ENCODE results near the gene FCAMR.

Gene FCAMR

DNA sequence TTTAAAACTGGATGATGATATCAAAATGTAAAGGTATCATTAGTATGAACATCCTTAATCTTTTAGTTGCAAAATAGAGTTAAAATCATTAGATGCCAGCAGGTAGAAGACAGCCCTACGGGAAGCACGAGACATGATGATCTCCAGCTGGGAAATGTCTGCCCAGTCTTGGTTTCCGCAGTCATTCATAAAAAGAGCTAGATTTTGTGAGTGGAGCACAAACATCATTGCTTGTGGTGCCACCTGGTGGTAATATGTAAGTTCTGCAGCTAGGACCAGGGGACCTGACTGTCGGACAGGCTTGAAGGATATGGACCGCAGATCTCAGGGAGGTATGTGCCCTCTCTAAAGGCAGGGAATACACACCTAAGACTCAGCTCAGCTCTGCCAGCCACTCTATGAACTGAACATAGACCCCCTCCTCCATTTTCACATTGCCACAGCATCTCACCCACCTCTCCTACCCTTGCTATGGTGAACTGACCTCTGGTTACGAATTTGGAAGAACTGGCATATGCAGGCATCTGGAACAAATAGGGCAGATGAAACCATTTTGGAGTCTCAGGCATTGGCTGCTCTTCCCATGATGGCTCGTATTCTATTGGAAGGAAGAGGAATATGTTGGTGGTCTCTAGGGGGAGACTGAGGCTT, 57.7 kb downstream of the FCAMR start:
- DNase-seq (ENCODE audit: low read depth in 1 of 2, low spot score in 1 of 2): no peak

DNA sequence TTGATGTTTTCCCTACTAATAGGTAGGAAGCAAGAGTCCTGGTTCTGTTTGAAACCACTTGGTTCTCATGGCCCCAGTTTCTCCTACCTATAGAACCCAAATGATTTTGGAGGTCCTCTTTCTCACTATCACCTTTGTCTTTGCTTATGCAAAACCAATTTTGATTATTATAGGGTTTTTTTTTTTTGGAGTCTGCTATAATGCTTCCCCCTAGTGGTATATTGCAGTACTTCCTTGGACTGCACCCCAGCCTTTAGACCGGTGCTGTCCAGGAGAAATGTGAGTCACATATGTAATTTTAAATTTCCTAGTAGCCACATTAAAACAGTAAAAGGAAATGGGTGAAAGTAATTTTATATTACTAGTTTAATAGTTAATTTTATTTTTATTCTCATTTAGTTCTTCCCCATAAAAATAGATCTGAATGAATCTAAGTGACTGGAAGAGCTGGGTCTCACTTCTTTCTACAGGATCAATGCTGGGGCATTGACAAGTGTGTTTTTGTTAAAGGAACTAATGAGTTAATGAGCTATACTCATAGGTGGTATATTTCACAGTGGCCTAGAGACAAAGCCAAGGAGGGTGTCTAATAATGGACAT, 59.1 kb downstream of the FCAMR start:
- DNase-seq (ENCODE audit: low read depth in 1 of 2, low spot score in 1 of 2): no peak

DNA sequence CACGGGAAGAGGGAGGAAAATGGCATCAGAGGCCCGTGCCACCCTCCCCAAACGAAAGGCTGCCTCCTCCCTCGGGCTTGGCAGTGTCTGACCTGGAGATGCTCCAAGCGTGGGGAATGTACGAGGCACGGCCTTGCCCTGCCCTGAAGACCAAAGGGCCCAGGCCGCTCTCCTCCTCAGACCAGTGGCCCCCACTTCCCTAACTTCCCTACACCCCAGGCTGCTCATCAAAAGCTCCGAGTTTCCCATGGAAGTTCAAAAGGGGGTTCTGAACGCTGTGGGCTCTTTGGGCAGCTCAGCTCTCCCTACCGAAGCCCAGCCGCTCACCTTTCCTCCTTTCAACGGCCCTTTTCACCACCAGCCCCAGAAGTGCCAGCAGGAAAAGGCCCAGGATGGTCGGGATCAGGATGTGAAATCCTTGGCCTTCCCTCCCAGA, 60.4 kb downstream of the FCAMR start:
- no peak for DNase-seq (ENCODE audit: low read depth in 1 of 2, low spot score in 1 of 2)

DNA sequence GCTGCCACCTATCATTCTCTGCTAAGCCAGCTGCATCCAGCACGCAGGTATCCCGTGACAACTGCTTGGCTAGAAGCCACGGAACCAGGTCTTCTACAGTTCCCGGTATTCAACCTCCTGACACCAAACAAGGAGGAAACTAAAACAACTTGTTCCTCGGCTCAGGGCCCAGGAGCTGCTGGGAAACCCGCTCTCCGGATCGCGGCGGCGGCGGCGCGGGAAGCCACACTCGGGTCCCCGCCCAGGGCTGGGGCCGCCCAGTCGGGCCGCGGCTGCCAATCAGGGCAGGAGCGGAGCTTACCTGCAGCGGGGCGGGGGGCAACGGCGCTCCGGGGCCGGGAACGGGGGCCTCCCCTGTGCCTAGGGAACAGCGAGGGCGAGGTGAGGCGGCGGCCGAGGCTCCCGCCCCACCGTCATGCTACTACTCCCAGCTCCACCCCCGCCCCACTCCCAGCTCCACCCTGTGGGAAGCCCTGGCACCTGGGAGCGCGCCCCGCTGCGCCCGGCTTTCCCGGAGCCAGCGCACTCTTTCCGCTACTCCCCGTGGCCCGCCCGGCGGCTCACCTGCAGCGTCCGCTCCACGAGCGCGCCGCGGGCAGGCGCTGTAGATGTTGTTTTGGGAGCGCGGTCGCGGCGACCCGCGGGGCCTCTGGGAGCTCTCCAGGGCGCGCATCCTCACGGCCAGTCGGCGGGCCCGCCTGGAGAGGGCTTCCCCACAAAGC, 60.9 kb downstream of the FCAMR start:
- no peak for DNase-seq (ENCODE audit: low read depth in 1 of 2, low spot score in 1 of 2)

DNA sequence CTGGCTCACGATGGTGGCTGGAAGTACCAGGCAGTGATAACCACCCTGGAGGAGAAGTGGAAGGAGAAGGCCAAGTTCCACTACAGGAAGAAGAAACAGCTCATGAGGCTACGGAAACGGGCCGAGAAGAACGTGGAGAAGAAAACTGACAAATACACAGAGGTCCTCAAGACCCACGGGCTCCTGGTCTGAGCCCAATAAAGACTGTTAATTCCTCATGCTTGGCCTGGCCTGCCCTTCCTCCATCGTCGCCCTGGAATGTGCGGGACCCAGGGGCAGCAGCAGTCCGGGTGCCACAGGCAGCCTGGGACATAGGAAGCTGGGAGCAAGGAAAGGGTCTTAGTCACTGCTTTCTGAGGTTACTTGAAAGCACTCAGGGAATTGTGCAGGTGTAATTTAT, 62.2 kb downstream of the FCAMR start:
- DNase-seq (ENCODE audit: low read depth in 1 of 2, low spot score in 1 of 2): no peak
